T-cell (primary cell): ENCODE data around the gene PLCL2. TPM values are rescaled to one million over a fixed set of nuclear protein-coding genes. Genes with fewer than 3 reads are reported as not detected.

Source experiments
- ATAC-seq, 4 experiments: fragments of 200-7000 bp in 3 of 4; fragments of 150-1000 bp in 1 of 4; cut with Tn5 transposase; replicated peaks in 1 of 4; 1 replicate in 3 of 4; 2 replicates in 1 of 4; pipeline ENCODE4 v1.10.0; 2021; ENCODE audit warnings: moderate library complexity in 3 of 4, mild to moderate bottlenecking in 2 of 4, moderate number of reproducible peaks in 1 of 4
- CTCF ChIA-PET, 2 donors: fragments of 300-600 bp; sonication (Branson Sonifier 250); formaldehyde crosslinking; loops; one replicate each; lab custom pipeline; 2022; ENCODE audit warnings: antibody characterized with exemption in 2 of 2; lab: Charles Lee
- POLR2A ChIA-PET, 2 donors: fragments of 300-600 bp; sonication (Branson Sonifier 250); formaldehyde crosslinking; loops; one replicate each; lab custom pipeline; 2022; ENCODE audit warnings: antibody characterized with exemption in 2 of 2; lab: Charles Lee
- DNase-seq, 35 experiments: peaks; one replicate each; pipeline versions ENCODE4 v3.0.0 to v3.0.0-alpha.2; 2013 to 2023
- H3K27ac ChIP-seq: one replicate; pipeline ENCODE4 v1.5.1; 2013; ENCODE audit warnings: low read length
- H3K27me3 ChIP-seq, 2 experiments: replicated peaks in 1 of 2; 1 replicate in 1 of 2; 2 replicates in 1 of 2; pipeline versions ENCODE4 v1.6.1 to v1.7.0; 2013; ENCODE audit warnings: low read length in 1 of 2, mixed read lengths in 1 of 2; ENCODE audit not compliant: control insufficient read depth in 2 of 2, insufficient read depth in 2 of 2; ENCODE audit errors: extremely low read depth in 1 of 2
- H3K36me3 ChIP-seq, 2 donors: 1 replicate in 1 of 2; 2 replicates in 1 of 2; pipeline versions ENCODE4 v1.6.1 to v1.7.0; 2013; ENCODE audit warnings: low read length in 1 of 2; ENCODE audit not compliant: control insufficient read depth in 2 of 2, insufficient read depth in 1 of 2; ENCODE audit errors: extremely low read depth in 1 of 2
- H3K4me1 ChIP-seq, 2 experiments: 1 replicate in 1 of 2; 2 replicates in 1 of 2; pipeline versions ENCODE4 v1.6.1 to v1.7.0; 2013; ENCODE audit warnings: low read length in 2 of 2, mixed read lengths in 1 of 2; ENCODE audit not compliant: insufficient read depth in 2 of 2, control insufficient read depth in 1 of 2; ENCODE audit errors: extremely low read depth in 1 of 2
- H3K4me3 ChIP-seq, 2 donors: 1 replicate in 1 of 2; 2 replicates in 1 of 2; pipeline versions ENCODE4 v1.5.1 to v1.7.0; 2013; ENCODE audit warnings: mild to moderate bottlenecking in 2 of 2, low read length in 1 of 2, moderate library complexity in 1 of 2; ENCODE audit not compliant: control insufficient read depth in 1 of 2; ENCODE audit errors: extremely low read depth in 1 of 2
- H3K9me3 ChIP-seq: 2 replicates; pipeline ENCODE4 v1.7.0; 2013
- H3K27ac Mint-ChIP-seq, 2 donors: one replicate each; pipeline ENCODE4 v1.8.0; 2020 to 2021; ENCODE audit warnings: mild to moderate bottlenecking in 2 of 2, mixed read lengths in 2 of 2
- H3K27me3 Mint-ChIP-seq, 2 donors: one replicate each; pipeline ENCODE4 v1.8.0; 2021 to 2022; ENCODE audit warnings: mixed read lengths in 2 of 2
- H3K36me3 Mint-ChIP-seq: one replicate; pipeline ENCODE4 v1.8.0; 2021; ENCODE audit warnings: mixed read lengths
- H3K4me1 Mint-ChIP-seq, 3 donors: one replicate each; pipeline ENCODE4 v1.8.0; 2020 to 2022; ENCODE audit warnings: mixed read lengths in 3 of 3, mild to moderate bottlenecking in 1 of 3
- H3K4me3 Mint-ChIP-seq, 3 donors: one replicate each; pipeline ENCODE4 v1.8.0; 2020 to 2022; ENCODE audit warnings: mild to moderate bottlenecking in 3 of 3, mixed read lengths in 3 of 3, moderate library complexity in 3 of 3
- H3K9me3 Mint-ChIP-seq, 3 donors: one replicate each; pipeline ENCODE4 v1.8.0; 2020 to 2022; ENCODE audit warnings: mixed read lengths in 3 of 3
- WGBS: methylation state at CpG from one replicate; pipeline ENCODE4 v1.1.5; 2013; ENCODE audit warnings: missing lambda C conversion rate; ENCODE audit not compliant: insufficient coverage; 5-methylcytosine and 5-hydroxymethylcytosine counted together
- total RNA-seq, 35 experiments: library from RNA in 6 of 35; stranded (reverse) in 6 of 35; fragments of 120-200 nt in 1 of 35; gene quantifications; one replicate each; pipeline versions ENCODE4 v1.2.1 to v1.2.4 and lab custom pipeline; 2013 to 2026

Gene PLCL2
- total RNA-seq, 5 donors from 2014 or later (not counting 1 experiment from before 2014, with no cell fraction given), result 53.4 to 68.1 (median 60.9) TPM

GRCh38 chr3:17065315-17065714 is 180.6 kb downstream of the PLCL2 start:
- peaks cover 60% of the 10 kb centered on the region for H3K36me3 Mint-ChIP-seq
- POLR2A ChIA-PET, result no interaction called here
- CTCF ChIA-PET, result interaction anchor here in 1 of 2 donors (0.6 to 1.0 kb wide), 6 partner anchors 19 to 478 kb away, joined by 3 to 9 read pairs (median 5); partner anchors contain the start of gene PLCL2
- H3K9me3 Mint-ChIP-seq, result no peaks in the 10 kb centered on the region
- DNase-seq, result no peak
- no peaks in the 10 kb centered on the region for H3K9me3 ChIP-seq
- peak overlapping the region in 1 of 2 donors; percentile 64 for H3K27ac Mint-ChIP-seq
- H3K4me3 ChIP-seq, result no peak overlapping the region
- no peaks in the 10 kb centered on the region for H3K27me3 Mint-ChIP-seq
- no peaks in the 10 kb centered on the region for H3K4me1 ChIP-seq
- H3K4me1 Mint-ChIP-seq, result peaks cover 37 to 39% (median 37%) of the 10 kb centered on the region in 3 donors
- ATAC-seq, result no peak
- H3K27me3 ChIP-seq, result no peaks in the 10 kb centered on the region
- WGBS, result 91% methylated on average over 2 of the region's 2 CpGs
- H3K4me3 Mint-ChIP-seq, result no peak overlapping the region
- no peak overlapping the region for H3K27ac ChIP-seq
- peaks cover 1 to 37% of the 10 kb centered on the region in 2 donors for H3K36me3 ChIP-seq

GRCh38 chr3:17065881-17066280 is 181.1 kb downstream of the PLCL2 start:
- Mint-ChIP-seq H3K4me3 (no peak overlapping the region), H3K4me1 (peaks cover 40 to 43% (median 42%) of the 10 kb centered on the region in 3 donors), H3K27ac (peak overlapping the region in 1 of 2 donors; percentile 25), H3K27me3 (no peaks in the 10 kb centered on the region), H3K36me3 (peaks cover 63% of the 10 kb centered on the region), H3K9me3 (no peaks in the 10 kb centered on the region)
- Histone ChIP-seq H3K27ac (no peak overlapping the region), H3K9me3 (no peaks in the 10 kb centered on the region), H3K36me3 (peaks cover 3 to 42% of the 10 kb centered on the region in 2 donors), H3K27me3 (no peaks in the 10 kb centered on the region), H3K4me3 (no peak overlapping the region), H3K4me1 (no peaks in the 10 kb centered on the region)
- DNase-seq (no peak), ATAC-seq (no peak)
- ChIA-PET POLR2A (interaction anchor here in 1 of 2 donors (0.6 kb wide), 1 partner anchor 246 kb away, joined by 3 read pairs; no protein-coding TSS in a partner anchor), CTCF (no interaction called here)
- no CpG with 5 or more reads among the region's 4 CpGs for WGBS

- ChIA-PET CTCF (no interaction called here), POLR2A (no interaction called here)
- Histone ChIP-seq H3K4me1 (peaks cover 4 to 7% of the 10 kb centered on the region in 2 experiments), H3K27ac (no peak overlapping the region), H3K27me3 (no peaks in the 10 kb centered on the region), H3K4me3 (no peak overlapping the region), H3K36me3 (peaks cover 3 to 35% of the 10 kb centered on the region in 2 donors), H3K9me3 (no peaks in the 10 kb centered on the region)
- no peak for ATAC-seq
- no CpG with 5 or more reads among the region's 4 CpGs for WGBS
- H3K4me1 Mint-ChIP-seq, result peaks cover 53 to 59% (median 55%) of the 10 kb centered on the region in 3 donors
- no peaks in the 10 kb centered on the region for H3K9me3 Mint-ChIP-seq
- no peak overlapping the region for H3K4me3 Mint-ChIP-seq
- no peak for DNase-seq
- H3K27ac Mint-ChIP-seq, result peak overlapping the region; percentile 37 to 58
- H3K36me3 Mint-ChIP-seq, result peaks cover 56% of the 10 kb centered on the region
- no peaks in the 10 kb centered on the region for H3K27me3 Mint-ChIP-seq
These were observed 185.0 kb downstream of the PLCL2 start for GRCh38 chr3:17069754-17070153.

DNA sequence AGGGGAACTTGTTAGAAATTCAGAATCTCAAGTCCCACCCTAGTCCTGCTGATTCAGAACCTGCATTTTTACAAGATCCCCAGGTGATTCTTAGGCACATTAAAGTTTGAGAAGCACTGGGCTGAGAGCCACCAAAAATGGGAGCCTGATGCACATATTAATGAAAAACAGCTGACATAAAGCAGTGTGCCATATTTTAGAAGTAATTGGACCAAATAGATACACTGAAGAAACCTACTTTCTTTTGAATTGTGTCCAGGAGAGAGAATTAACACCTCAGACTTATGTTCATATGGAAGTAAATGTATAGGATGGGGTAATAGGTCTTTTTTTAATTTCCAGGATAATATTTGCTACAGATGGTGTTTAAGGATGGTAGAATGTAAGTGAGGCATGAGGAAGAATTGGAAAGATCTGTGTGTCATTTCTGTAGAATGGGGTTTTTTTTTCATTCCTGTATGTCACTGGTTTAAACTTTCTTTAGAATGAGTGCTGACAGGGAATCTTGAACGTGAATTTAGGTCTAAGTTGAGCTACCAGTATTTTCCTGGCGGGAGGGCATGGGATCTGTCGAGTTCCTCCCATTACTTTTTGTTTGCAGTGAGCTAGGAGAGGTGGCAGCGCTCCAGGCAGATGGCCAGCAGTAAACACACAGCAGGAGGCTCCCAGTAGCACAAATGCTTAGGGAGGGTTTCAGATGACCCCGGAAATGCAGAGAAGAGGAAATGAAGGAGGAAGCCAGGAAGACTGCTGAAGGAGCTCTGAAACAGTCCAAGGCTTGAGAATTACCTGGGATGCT is 185.6 kb downstream of the PLCL2 start:
- peaks cover 56 to 61% (median 59%) of the 10 kb centered on the region in 3 donors for H3K4me1 Mint-ChIP-seq
- Histone ChIP-seq H3K36me3 (peaks cover 3 to 33% of the 10 kb centered on the region in 2 donors), H3K27me3 (no peaks in the 10 kb centered on the region), H3K27ac (no peak overlapping the region), H3K4me3 (no peak overlapping the region), H3K4me1 (peaks cover 4 to 10% of the 10 kb centered on the region in 2 experiments), H3K9me3 (no peaks in the 10 kb centered on the region)
- H3K4me3 Mint-ChIP-seq, result no peak overlapping the region
- no peaks in the 10 kb centered on the region for H3K27me3 Mint-ChIP-seq
- peak overlapping the region; percentile 37 to 58 for H3K27ac Mint-ChIP-seq
- H3K36me3 Mint-ChIP-seq, result peaks cover 58% of the 10 kb centered on the region
- ChIA-PET POLR2A (no interaction called here), CTCF (no interaction called here)
- ATAC-seq (no peak), DNase-seq (no peak)
- WGBS, result 100% methylated on average over 2 of the region's 5 CpGs
- H3K9me3 Mint-ChIP-seq, result no peaks in the 10 kb centered on the region

DNA sequence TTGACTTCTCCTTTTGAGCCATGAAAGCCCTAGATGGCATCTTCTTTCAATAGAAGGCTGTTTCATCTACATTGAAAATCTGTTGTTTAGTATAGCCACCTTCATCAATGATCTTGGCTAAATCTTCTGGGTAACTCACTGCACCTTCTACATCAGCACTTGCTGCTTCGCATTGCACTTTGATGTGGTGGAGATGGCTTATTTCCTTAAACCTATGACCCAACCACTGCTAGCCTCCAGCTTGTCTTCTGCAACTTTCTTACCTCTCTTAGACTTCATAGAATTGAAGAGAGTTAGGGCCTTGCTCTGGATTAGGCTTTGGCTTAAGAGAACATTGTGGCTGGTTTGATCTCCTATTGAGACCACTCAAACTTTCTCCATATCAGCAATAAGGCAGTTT is 189.8 kb downstream of the PLCL2 start:
- Mint-ChIP-seq H3K27me3 (no peaks in the 10 kb centered on the region), H3K4me1 (peaks cover 64 to 78% (median 68%) of the 10 kb centered on the region in 3 donors), H3K36me3 (peaks cover 51% of the 10 kb centered on the region), H3K9me3 (no peaks in the 10 kb centered on the region), H3K27ac (peak overlapping the region; percentile 50 to 58), H3K4me3 (peak overlapping the region in 1 of 3 donors; percentile 39)
- no CpG with 5 or more reads among the region's 1 CpG for WGBS
- H3K27me3 ChIP-seq, result no peaks in the 10 kb centered on the region
- H3K4me3 ChIP-seq, result no peak overlapping the region
- peak in 8 of 35 experiments; percentile 2 to 46 (median 12) for DNase-seq
- peaks cover 4 to 10% of the 10 kb centered on the region in 2 experiments for H3K4me1 ChIP-seq
- H3K27ac ChIP-seq, result no peak overlapping the region
- peaks cover 3 to 40% of the 10 kb centered on the region in 2 donors for H3K36me3 ChIP-seq
- ChIA-PET POLR2A (interaction anchor here in 1 of 2 donors (0.6 kb wide), 1 partner anchor 754 kb away, joined by 3 read pairs; no protein-coding TSS in a partner anchor), CTCF (interaction anchor here (0.6 to 0.8 kb wide), 2 partner anchors 153 to 1804 kb away, joined by 3 to 6 read pairs; no protein-coding TSS in a partner anchor)
- H3K9me3 ChIP-seq, result no peaks in the 10 kb centered on the region
- peak; percentile 43 to 86 (median 80) for ATAC-seq

GRCh38 chr3:17075358-17075757 is 190.6 kb downstream of the PLCL2 start:
- peaks cover 3 to 40% of the 10 kb centered on the region in 2 donors for H3K36me3 ChIP-seq
- no CpG with 5 or more reads among the region's 1 CpG for WGBS
- DNase-seq (no peak), ATAC-seq (no peak)
- ChIA-PET POLR2A (interaction anchor here in 1 of 2 donors (0.6 kb wide), 1 partner anchor 9 kb away, joined by 4 read pairs; no protein-coding TSS in a partner anchor), CTCF (interaction anchor here in 1 of 2 donors (0.8 kb wide), 1 partner anchor 152 kb away, joined by 3 read pairs; no protein-coding TSS in a partner anchor)
- Mint-ChIP-seq H3K27me3 (no peaks in the 10 kb centered on the region), H3K4me3 (no peak overlapping the region), H3K36me3 (peaks cover 51% of the 10 kb centered on the region), H3K27ac (no peak overlapping the region), H3K9me3 (no peaks in the 10 kb centered on the region), H3K4me1 (peaks cover 61 to 78% (median 69%) of the 10 kb centered on the region in 3 donors)
- H3K9me3 ChIP-seq, result no peaks in the 10 kb centered on the region
- H3K27me3 ChIP-seq, result no peaks in the 10 kb centered on the region
- no peak overlapping the region for H3K27ac ChIP-seq
- no peak overlapping the region for H3K4me3 ChIP-seq
- H3K4me1 ChIP-seq, result peaks cover 4 to 10% of the 10 kb centered on the region in 2 experiments
